Rectal smooth muscle tissue (tissue), 1 donor: ENCODE results near the gene DNAJC6.
"Not testable (repeated sequence)": the region's sequence is repeated elsewhere in the genome, so short reads cannot be mapped to it uniquely, and the experiment has no call there.

Experiments used
- H3K27ac ChIP-seq: one replicate; pipeline ENCODE4 v1.7.0; 2013; ENCODE audit warnings: low read depth, low read length, inconsistent platforms
- H3K27me3 ChIP-seq: one replicate; pipeline ENCODE4 v1.7.0; 2013; ENCODE audit warnings: low read length; ENCODE audit not compliant: control insufficient read depth, insufficient read depth
- H3K36me3 ChIP-seq: one replicate; pipeline ENCODE4 v1.7.0; 2013; ENCODE audit warnings: low read length; ENCODE audit not compliant: control insufficient read depth, insufficient read depth
- H3K4me1 ChIP-seq: one replicate; pipeline ENCODE4 v1.7.0; 2013; ENCODE audit warnings: low read length; ENCODE audit not compliant: control insufficient read depth, insufficient read depth
- H3K4me3 ChIP-seq: one replicate; pipeline ENCODE4 v1.7.0; 2013; ENCODE audit warnings: low read length
- H3K9ac ChIP-seq: one replicate; pipeline ENCODE4 v1.7.0; 2013; ENCODE audit warnings: low read length

Gene DNAJC6

DNA sequence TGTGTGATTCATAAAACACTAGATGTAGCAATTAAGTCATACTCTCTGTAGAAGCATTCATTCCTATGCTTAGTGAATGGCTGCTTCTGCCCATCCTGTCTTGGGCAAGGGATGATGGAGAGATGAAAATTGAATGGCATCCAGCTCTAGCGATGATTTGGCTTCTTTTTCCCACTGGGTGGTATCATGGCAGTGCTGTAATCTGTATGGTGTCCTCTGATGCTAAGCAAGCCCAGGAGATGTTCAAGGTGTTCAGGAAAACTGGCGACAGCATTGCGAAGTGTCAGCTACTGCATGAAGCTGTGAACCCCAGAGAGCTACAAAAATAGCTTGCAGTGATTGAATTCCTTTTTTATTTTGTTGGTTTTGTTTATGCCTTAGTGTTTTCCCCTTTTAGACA, 62.2 kb downstream of the DNAJC6 start:
- Histone ChIP-seq H3K27ac (no peak overlapping the region), H3K4me1 (no peaks in the 10 kb centered on the region), H3K36me3 (no peaks in the 10 kb centered on the region), H3K4me3 (no peak overlapping the region), H3K27me3 (no peaks in the 10 kb centered on the region), H3K9ac (no peak overlapping the region)

DNA sequence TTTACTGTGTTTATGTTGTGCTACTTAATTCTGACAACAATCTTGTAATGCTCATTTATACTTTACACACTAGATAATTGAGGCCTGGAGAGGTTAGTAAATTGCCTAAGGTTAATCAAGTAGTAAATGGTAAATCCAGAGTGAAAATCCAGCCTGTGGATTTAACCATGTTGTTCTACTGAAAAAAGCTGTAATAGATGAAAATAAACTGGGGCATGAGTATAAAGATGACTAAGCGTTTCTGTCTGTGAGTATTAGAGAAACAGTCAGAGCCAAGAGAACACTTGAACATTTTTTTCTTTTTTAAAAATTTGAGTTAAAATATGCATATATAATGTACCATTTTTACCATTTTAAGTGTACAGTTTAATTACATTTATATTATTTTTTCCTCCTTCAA, 63.2 kb downstream of the DNAJC6 start:
- no peak overlapping the region for H3K9ac ChIP-seq
- no peaks in the 10 kb centered on the region for H3K36me3 ChIP-seq
- no peaks in the 10 kb centered on the region for H3K4me1 ChIP-seq
- no peaks in the 10 kb centered on the region for H3K27me3 ChIP-seq
- no peak overlapping the region for H3K4me3 ChIP-seq
- H3K27ac ChIP-seq: no peak overlapping the region

DNA sequence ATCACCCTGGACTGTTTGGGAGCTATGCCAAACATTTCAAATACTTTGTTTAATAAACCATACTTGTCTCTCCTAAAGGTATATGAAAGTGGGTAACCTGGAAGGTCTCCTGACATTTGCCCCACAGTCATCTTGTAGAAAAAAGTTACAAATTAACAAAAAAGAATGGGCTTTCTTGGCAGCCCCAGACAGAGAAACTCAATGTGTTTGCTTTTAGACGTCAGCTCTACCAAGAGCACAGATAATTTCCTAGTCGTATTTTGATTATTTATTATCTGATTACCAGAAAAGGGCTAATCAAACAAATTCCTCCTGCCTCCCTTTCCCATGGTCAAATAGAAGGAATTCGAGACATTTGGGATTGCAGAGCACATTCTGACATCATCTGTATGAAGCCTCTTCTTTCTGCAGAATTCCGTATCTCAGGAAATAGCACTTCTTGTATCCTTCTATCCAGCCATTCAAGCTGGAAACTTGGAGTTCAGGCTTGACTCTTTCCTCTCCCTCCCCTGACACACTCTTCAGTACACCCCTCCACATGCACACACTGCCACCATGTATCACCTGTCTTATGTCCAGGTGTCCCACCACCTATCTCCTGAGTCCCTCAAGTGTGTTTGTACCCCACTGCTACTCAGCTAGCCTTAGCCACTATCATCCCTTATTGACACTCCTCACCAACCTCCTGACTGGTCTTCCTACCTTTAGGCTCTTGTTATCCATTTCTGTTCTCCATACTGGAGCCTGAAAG, 68.3 kb downstream of the DNAJC6 start:
- no peak overlapping the region for H3K9ac ChIP-seq
- H3K36me3 ChIP-seq: no peaks in the 10 kb centered on the region
- no peak overlapping the region for H3K4me3 ChIP-seq
- no peaks in the 10 kb centered on the region for H3K4me1 ChIP-seq
- H3K27me3 ChIP-seq: no peaks in the 10 kb centered on the region
- no peak overlapping the region for H3K27ac ChIP-seq

DNA sequence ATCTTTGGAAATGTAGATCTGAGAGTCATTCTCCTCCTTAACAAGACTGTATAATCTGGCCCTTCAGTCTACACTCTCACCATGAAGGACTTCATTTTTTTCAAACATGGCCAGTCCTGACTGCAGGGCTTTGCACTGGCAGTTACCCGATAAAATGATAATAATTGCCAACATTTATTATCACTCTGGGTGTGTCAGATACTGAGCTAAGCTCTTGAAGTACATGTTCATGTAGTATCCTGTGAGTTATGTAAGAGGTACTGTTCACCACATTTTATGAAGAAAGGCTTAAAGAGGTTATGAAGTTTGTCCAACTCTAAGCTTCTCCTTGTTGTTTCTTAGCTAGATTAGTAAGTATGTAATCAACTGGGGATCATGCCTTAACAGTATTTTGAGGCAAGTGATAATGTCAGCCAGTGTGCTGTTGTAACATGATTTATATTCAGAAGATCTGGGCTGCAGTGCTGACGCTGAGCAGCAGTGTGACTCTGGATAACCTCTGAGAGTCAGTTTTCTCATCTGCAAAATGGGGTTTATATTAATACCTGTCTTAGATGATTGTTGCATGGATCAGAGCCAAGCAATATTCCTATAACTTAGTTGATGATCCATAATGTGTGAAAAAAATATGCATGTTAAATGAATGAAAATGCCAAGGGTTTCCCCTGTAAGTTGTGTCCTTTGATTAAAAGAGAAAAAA, 69.1 kb downstream of the DNAJC6 start:
- Histone ChIP-seq H3K36me3 (no peaks in the 10 kb centered on the region), H3K27me3 (no peaks in the 10 kb centered on the region), H3K27ac (no peak overlapping the region), H3K4me1 (no peaks in the 10 kb centered on the region), H3K4me3 (no peak overlapping the region), H3K9ac (no peak overlapping the region)

DNA sequence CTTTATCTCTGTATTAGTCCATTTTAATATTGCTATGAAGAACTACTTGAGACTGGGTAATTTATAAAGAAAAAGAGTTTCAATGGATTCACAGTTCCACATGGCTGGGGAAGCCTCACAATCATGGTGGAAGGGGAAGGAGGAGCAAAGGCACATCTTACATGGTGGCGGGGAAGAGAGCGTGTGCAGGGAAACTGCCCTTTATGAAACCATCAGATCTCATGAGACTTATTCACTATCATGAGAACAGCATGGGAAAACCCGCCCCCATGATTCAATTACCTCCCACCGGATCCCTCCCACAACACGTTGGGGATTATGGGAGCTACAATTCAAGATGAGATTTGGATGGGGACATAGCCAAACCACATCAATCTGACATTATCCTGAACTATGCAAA, 75.1 kb downstream of the DNAJC6 start:
- not testable (repeated sequence) for H3K36me3 ChIP-seq

DNA sequence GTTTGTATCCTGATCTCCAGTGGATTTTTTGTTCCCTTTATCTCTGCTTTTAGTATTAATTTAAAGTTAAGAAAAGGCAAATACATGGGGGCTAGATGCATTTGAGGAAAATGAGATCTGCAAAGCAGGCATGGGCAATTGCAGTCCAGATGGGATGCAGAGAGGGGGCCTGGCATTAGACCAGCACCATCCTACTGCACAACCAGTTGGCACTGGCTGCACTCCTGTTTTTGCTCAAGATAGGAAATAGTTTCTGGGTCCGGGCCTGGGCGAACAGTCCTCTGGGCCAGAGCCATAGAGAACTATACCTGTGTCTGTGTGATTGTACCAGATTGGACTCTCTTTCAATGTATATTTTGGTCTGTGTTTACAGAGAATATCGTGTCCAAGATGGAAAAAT, 77.1 kb downstream of the DNAJC6 start:
- Histone ChIP-seq H3K9ac (no peak overlapping the region), H3K4me1 (no peaks in the 10 kb centered on the region), H3K36me3 (no peaks in the 10 kb centered on the region), H3K27ac (no peak overlapping the region), H3K27me3 (no peaks in the 10 kb centered on the region), H3K4me3 (no peak overlapping the region)

More for the DNA sequence above, 75.1 kb downstream of the DNAJC6 start:
- not testable (repeated sequence) for H3K27me3 ChIP-seq, H3K9ac ChIP-seq, H3K4me3 ChIP-seq, H3K27ac ChIP-seq, H3K4me1 ChIP-seq

DNA sequence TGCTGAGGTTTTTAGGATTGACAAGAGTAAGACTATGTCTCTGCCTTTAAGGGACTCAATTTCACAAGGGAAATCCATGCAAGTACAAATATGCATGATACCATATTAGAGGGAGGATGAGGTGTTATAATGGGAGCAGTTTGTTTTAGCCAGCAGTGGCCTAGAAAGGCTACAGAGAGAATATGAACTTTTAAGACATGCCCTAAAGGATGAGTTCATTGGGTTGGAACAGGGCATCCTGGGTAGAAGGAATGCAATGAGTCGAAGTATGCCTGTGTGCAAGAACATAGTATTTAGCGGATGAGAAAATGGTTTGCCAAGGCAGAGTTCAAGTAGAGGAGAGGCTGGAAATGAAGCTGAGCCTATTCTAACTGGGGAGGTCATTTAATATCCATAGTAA, 78.5 kb downstream of the DNAJC6 start:
- H3K27ac ChIP-seq: no peak overlapping the region
- H3K4me1 ChIP-seq: no peaks in the 10 kb centered on the region
- H3K4me3 ChIP-seq: no peak overlapping the region
- H3K27me3 ChIP-seq: no peaks in the 10 kb centered on the region
- no peak overlapping the region for H3K9ac ChIP-seq
- no peaks in the 10 kb centered on the region for H3K36me3 ChIP-seq

DNA sequence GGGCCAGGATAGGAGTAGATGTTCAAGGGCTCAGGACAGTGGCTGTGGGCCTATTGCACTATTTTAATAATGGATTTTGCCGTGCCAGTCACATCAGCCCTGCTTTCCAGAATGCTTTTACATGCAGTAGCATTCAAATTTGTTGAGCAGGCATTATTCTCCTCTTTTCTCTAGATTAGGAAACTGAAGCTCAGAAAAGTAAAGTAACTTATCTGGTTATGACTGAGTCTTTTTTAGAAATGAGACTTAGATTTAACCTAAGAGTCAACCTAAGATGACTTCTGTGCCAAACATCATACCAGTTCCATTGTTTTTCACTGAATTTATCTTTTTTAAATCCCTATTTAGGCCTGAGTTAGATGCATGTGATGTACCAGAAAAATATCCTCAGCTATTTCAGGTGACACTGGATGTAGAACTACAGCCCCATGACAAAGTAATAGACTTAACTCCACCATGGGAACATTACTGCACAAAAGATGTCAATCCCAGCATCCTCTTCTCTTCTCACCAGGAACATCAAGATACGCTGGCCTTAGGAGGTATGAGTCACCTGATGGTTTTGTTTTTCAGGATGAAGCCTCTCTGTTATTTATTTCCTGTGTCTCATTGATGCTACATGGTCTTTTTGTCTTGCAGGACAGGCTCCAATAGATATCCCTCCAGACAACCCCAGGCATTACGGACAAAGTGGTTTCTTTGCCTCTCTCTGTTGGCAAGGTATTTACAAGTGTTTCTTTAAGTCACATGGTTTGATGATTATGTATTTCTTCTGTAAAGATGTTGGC, 79.8 kb downstream of the DNAJC6 start:
- Histone ChIP-seq H3K27ac (no peak overlapping the region), H3K9ac (no peak overlapping the region), H3K4me1 (no peaks in the 10 kb centered on the region), H3K4me3 (no peak overlapping the region), H3K36me3 (no peaks in the 10 kb centered on the region), H3K27me3 (no peaks in the 10 kb centered on the region)

DNA sequence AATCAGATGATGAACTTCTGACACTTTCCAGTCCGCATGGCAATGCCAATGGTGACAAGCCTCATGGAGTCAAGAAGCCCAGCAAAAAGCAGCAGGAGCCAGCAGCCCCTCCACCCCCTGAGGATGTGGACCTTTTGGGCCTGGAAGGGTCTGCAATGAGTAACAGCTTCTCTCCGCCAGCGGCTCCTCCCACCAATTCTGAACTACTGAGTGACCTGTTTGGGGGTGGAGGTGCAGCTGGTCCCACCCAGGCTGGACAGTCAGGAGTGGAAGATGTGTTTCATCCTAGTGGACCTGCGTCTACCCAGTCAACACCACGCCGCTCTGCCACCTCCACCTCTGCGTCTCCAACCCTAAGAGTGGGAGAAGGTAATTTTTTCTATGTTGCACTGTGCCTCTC, 83.2 kb downstream of the DNAJC6 start:
- Histone ChIP-seq H3K9ac (no peak overlapping the region), H3K36me3 (no peaks in the 10 kb centered on the region), H3K27me3 (no peaks in the 10 kb centered on the region), H3K4me3 (no peak overlapping the region), H3K4me1 (no peaks in the 10 kb centered on the region), H3K27ac (no peak overlapping the region)

DNA sequence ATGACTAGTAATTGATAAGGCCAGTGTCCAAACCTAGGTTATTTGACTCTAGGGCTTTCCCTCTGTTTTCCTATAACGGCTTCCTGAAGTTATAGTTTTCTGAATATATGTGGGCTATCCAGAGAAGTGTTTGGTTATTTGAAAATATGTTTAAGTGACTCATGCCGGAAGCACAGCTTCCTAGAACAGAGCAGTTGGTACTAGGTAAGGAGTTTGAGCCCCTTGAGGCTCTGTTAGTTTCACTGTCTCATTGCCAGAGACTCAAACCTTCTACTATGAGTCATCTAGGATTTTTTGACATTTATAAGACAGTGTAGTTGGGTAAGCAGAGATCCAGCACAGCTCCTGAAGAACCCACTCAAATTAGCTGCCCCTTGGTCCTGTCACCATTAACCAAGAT, 84.0 kb downstream of the DNAJC6 start:
- Histone ChIP-seq H3K27ac (no peak overlapping the region), H3K36me3 (no peaks in the 10 kb centered on the region), H3K9ac (no peak overlapping the region), H3K4me1 (no peaks in the 10 kb centered on the region), H3K4me3 (no peak overlapping the region), H3K27me3 (no peaks in the 10 kb centered on the region)

DNA sequence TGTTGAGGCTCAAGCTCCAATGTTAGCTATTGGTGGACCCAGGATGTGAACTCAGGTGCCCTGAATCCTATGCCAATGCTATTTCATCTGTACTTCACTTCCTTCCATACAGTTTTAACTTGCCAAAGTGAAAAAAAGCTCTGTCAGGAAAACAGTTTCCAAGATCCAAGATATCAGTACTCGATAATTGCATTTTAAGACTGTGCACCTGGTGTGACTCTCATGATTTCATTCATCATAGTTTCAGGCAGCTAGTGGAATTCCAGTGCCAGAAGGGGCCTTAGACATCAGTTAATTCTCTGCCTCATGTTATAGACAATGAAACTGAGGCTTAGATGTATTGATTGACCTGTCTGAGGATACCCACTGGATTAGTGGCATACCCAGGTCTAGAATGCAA, 84.6 kb downstream of the DNAJC6 start:
- H3K27ac ChIP-seq: no peak overlapping the region
- no peaks in the 10 kb centered on the region for H3K4me1 ChIP-seq
- no peak overlapping the region for H3K9ac ChIP-seq
- H3K4me3 ChIP-seq: no peak overlapping the region
- no peaks in the 10 kb centered on the region for H3K27me3 ChIP-seq
- no peaks in the 10 kb centered on the region for H3K36me3 ChIP-seq

DNA sequence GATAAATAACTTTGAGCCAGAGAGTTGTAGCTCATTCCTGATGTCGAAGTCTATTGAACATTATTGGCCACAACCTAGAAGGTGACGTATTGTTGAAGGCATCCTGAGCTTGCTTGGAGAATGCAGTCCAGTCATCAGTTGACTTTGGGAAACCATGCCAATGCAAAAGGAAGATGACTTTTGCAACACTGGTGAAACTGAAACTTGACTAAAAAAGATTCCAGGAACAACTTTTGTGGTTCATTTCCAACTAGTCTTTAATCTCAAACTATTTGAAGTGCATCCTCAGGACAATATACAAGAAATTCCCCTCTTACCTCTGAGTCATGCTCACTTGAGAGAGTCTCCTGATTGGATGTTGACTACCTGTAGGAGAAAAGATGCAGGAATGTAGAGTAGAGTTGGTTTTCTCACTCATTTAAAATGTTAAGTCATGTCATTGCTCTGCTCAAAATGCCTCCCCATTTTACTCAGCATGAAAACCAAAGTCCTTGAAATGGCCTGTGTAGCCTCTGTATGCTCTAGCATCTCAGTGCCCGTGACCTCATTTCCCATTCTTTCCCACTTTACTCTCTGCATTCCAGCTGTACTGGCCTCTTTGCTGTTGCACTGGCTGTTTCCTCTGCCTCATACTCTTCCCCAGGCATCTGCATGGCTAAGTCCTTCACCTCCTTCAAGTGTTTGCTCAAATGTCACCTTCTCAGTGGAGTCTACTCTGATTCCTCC, 86.7 kb downstream of the DNAJC6 start:
- Histone ChIP-seq H3K9ac (no peak overlapping the region), H3K27me3 (no peaks in the 10 kb centered on the region), H3K36me3 (no peaks in the 10 kb centered on the region), H3K27ac (no peak overlapping the region), H3K4me1 (no peaks in the 10 kb centered on the region), H3K4me3 (no peak overlapping the region)
